PC-3 (cell line): Measurements from ENCODE around the gene MAPK8. TPM values are rescaled to one million over a fixed set of nuclear protein-coding genes. Genes with fewer than 3 reads are reported as not detected.

Source experiments
- ATAC-seq: fragments of 200-7000 bp; cut with Tn5 transposase; 2 replicates; pipeline ENCODE4 v1.9.1; 2020; ENCODE audit warnings: mild to moderate bottlenecking, moderate library complexity
- BruUV-seq: library from RNA; stranded (reverse); fragments of 400-500 nt; replicated peaks from 2 replicates; lab custom pipeline; 2021; lab: Mats Ljungman, UMichigan
- CTCF ChIA-PET: fragments of 300-600 bp; sonication (Branson Sonifier 250); formaldehyde crosslinking; loops from one replicate; lab custom pipeline; 2022; ENCODE audit warnings: antibody characterized with exemption; lab: Charles Lee
- POLR2A ChIA-PET: fragments of 300-600 bp; sonication (Branson Sonifier 250); formaldehyde crosslinking; loops from one replicate; lab custom pipeline; 2022; ENCODE audit warnings: antibody characterized with exemption; ENCODE audit not compliant: unreplicated experiment; lab: Charles Lee
- DNase-seq: peaks from one replicate; pipeline ENCODE4 v3.0.0-alpha.2; 2015
- H2AFZ ChIP-seq: fragments of 300-600 bp; sonication (generic); 2 replicates; pipeline ENCODE4 v1.6.0; 2016; ENCODE audit warnings: antibody characterized with exemption, low read length
- H3F3A ChIP-seq: fragments of 300-600 bp; sonication (generic); one replicate; pipeline ENCODE4 v1.6.0; 2017; ENCODE audit warnings: antibody characterized with exemption, low read length, control low read depth, mild to moderate bottlenecking; ENCODE audit not compliant: unreplicated experiment
- H3K27ac ChIP-seq: fragments of 300-600 bp; sonication (generic); 2 replicates; pipeline ENCODE4 v1.5.1; 2016; ENCODE audit warnings: mild to moderate bottlenecking, low read length
- H3K27me3 ChIP-seq: fragments of 300-600 bp; sonication (generic); 2 replicates; pipeline ENCODE4 v1.6.1; 2016; ENCODE audit warnings: low read length, mixed read lengths
- H3K36me3 ChIP-seq: fragments of 300-600 bp; sonication (generic); 2 replicates; pipeline ENCODE4 v1.6.1; 2016; ENCODE audit warnings: low read depth, mixed run types, low read length, mixed read lengths
- H3K4me1 ChIP-seq: fragments of 300-600 bp; sonication (generic); 2 replicates; pipeline ENCODE4 v1.5.1; 2016; ENCODE audit warnings: low read length; ENCODE audit not compliant: insufficient read depth
- H3K4me2 ChIP-seq: fragments of 300-600 bp; sonication (generic); 2 replicates; pipeline ENCODE4 v1.6.0; 2016; ENCODE audit warnings: low read length
- H3K4me3 ChIP-seq: fragments of 300-600 bp; sonication (generic); 2 replicates; pipeline ENCODE4 v1.5.1; 2016; ENCODE audit warnings: mild to moderate bottlenecking, low read length, mixed read lengths
- H3K79me2 ChIP-seq: fragments of 300-600 bp; sonication (generic); 2 replicates; pipeline ENCODE4 v1.6.1; 2017; ENCODE audit warnings: low read length, mixed read lengths
- H3K9ac ChIP-seq: fragments of 300-600 bp; sonication (generic); 2 replicates; pipeline ENCODE4 v1.6.0; 2016; ENCODE audit warnings: mild to moderate bottlenecking, low read length
- H3K9me2 ChIP-seq: fragments of 300-600 bp; sonication (generic); replicated peaks from 2 replicates; pipeline ENCODE4 v1.6.1; 2016; ENCODE audit warnings: mixed run types, low read length, mixed read lengths
- H3K9me3 ChIP-seq: fragments of 300-600 bp; sonication (generic); 2 replicates; pipeline ENCODE4 v1.6.1; 2016; ENCODE audit warnings: low read length, mixed read lengths
- H4K20me1 ChIP-seq: fragments of 300-600 bp; sonication (generic); 2 replicates; pipeline ENCODE4 v1.6.1; 2016; ENCODE audit warnings: low read length, mixed read lengths
- CTCF ChIP-seq: fragments of 300-600 bp; sonication (generic); conservative IDR thresholded peaks from 2 replicates; pipeline ENCODE4 v1.5.1; 2017; ENCODE audit warnings: antibody characterized with exemption, low read depth, mild to moderate bottlenecking, low read length
- EZH2 ChIP-seq: fragments of 300-600 bp; sonication (generic); IDR thresholded peaks from one replicate; pipeline ENCODE4 v1.6.1; 2017; ENCODE audit warnings: antibody characterized with exemption, mild to moderate bottlenecking, low read length; ENCODE audit not compliant: unreplicated experiment
- EZH2phosphoT487 ChIP-seq: fragments of 300-600 bp; sonication (generic); IDR thresholded peaks from 2 replicates; pipeline ENCODE4 v1.6.1; 2018; ENCODE audit warnings: mild to moderate bottlenecking, antibody characterized with exemption, low read length, borderline replicate concordance
- intact Hi-C: fragments of 100-400 bp; cut with micrococcal nuclease; formaldehyde crosslinking; loops from 2 replicates; pipeline ENCODE4 v1.9.0; 2023
- total RNA-seq: library from RNA; depleted of rRNA; stranded (reverse); fragments of >200 nt; gene quantifications from 2 replicates; pipeline ENCODE4 v1.2.3, GENCODE V29; 2014

MAPK8 gene
- total RNA-seq, 1 experiment from 2014 or later: 26.6 TPM

GRCh38 chr10:48317321-48317990 is 11.0 kb downstream of the MAPK8 start:
- ATAC-seq (no peak), DNase-seq (no peak)
- intact Hi-C loops: no loop called here
- Histone ChIP-seq H3K79me2 (peaks cover 88% of the 10 kb centered on the region), H3K9me3 (no peaks in the 10 kb centered on the region), H4K20me1 (no peaks in the 10 kb centered on the region), H3K4me2 (no peak overlapping the region), H3K4me1 (no peaks in the 10 kb centered on the region), H3K36me3 (no peaks in the 10 kb centered on the region), H3K9me2 (no peaks in the 10 kb centered on the region), H2AFZ (no peak overlapping the region), H3K27ac (no peak overlapping the region), H3K9ac (no peak overlapping the region), H3F3A (no peaks in the 10 kb centered on the region), H3K4me3 (no peak overlapping the region), H3K27me3 (no peaks in the 10 kb centered on the region)
- POLR2A ChIA-PET: no interaction called here
- no TSS peak for BruUV-seq
- TF ChIP-seq EZH2 (no peak), CTCF (no peak), EZH2phosphoT487 (no peak)
- CTCF ChIA-PET: no interaction called here

GRCh38 chr10:48322017-48322416 is 15.5 kb downstream of the MAPK8 start:
- intact Hi-C loops: no loop called here
- Histone ChIP-seq H3K9me3 (no peaks in the 10 kb centered on the region), H3K9me2 (no peaks in the 10 kb centered on the region), H3K27me3 (no peaks in the 10 kb centered on the region), H3K36me3 (no peaks in the 10 kb centered on the region), H4K20me1 (no peaks in the 10 kb centered on the region), H3F3A (no peaks in the 10 kb centered on the region), H3K27ac (no peak overlapping the region), H2AFZ (no peak overlapping the region), H3K4me3 (no peak overlapping the region), H3K4me2 (no peak overlapping the region), H3K79me2 (peaks cover 87% of the 10 kb centered on the region), H3K9ac (no peak overlapping the region), H3K4me1 (no peaks in the 10 kb centered on the region)
- BruUV-seq: no TSS peak
- ATAC-seq (no peak), DNase-seq (no peak)
- no peak for TF ChIP-seq EZH2
- no peak for TF ChIP-seq CTCF
- ChIA-PET CTCF (no interaction called here), POLR2A (no interaction called here)

GRCh38 chr10:48324580-48324979 is 18.1 kb downstream of the MAPK8 start:
- H3K9me2 ChIP-seq: no peaks in the 10 kb centered on the region
- intact Hi-C loops: no loop called here
- CTCF ChIA-PET: interaction anchor here (0.6 kb wide), 1 partner anchor 61 kb away, joined by 5 read pairs; no protein-coding TSS in a partner anchor

More at GRCh38 chr10:48324580-48324979, 18.1 kb downstream of the MAPK8 start:
- Histone ChIP-seq H4K20me1 (no peaks in the 10 kb centered on the region), H3K4me3 (no peak overlapping the region), H2AFZ (no peak overlapping the region), H3K27me3 (no peaks in the 10 kb centered on the region), H3K4me2 (no peak overlapping the region), H3K9ac (no peak overlapping the region), H3K36me3 (no peaks in the 10 kb centered on the region), H3K4me1 (no peaks in the 10 kb centered on the region), H3K79me2 (peaks cover 78% of the 10 kb centered on the region), H3K9me3 (no peaks in the 10 kb centered on the region), H3K27ac (no peak overlapping the region), H3F3A (no peaks in the 10 kb centered on the region)
- ATAC-seq (no peak), DNase-seq (no peak)
- TF ChIP-seq EZH2 (no peak), CTCF (no peak), EZH2phosphoT487 (no peak)
- BruUV-seq: no TSS peak
- POLR2A ChIA-PET: no interaction called here
